Loucy (cell line): ENCODE results near the gene ALKBH6.

ENCODE experiments used
- EZH2phosphoT487 ChIP-seq: fragments of 200-600 bp; IDR thresholded peaks from 2 replicates; pipeline ENCODE4 v1.6.1; 2018; ENCODE audit warnings: antibody characterized with exemption, mild to moderate bottlenecking, moderate library complexity, borderline replicate concordance
- TF ChIP-seq, protein P1 (sequence below): fragments of 200-600 bp; sonication (generic); conservative IDR thresholded peaks from 2 replicates; pipeline ENCODE4 v1.5.1; 2014; ENCODE audit warnings: mild to moderate bottlenecking, antibody characterized with exemption, low read length

DNA sequence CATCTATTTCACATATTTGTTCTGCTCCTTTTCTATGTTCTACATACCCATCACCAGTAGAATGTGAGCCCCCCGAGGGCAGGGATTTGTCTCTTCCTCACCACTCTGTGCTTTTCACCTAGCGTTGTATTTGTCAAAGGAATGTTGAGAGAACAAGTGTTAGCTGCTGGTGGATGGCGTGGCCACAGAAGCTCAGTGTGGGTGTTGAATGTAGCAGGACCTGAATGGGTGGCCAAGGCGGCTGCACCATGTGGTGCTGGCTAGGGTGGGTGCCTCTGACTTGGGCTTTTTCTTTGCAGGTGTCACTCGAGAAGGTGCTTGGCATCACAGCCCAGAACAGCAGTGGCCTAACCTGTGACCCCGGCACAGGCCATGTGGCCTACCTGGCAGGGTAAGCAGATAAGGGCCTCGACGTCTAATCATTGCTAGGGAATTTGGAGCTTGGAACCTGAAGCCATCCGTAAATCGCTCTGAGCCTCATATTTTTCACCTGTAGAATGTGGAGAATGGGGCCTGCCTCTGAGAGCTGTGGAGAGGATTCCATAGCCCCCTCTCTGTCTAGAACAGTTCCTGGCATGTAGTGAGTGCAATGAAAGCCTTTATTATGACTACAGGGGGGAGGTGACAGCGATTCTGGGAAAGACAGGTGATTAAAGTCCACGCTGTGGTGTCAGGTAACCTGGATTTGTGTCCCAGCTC, 44.6 kb upstream of the ALKBH6 start:
- TF ChIP-seq, protein P1, sequence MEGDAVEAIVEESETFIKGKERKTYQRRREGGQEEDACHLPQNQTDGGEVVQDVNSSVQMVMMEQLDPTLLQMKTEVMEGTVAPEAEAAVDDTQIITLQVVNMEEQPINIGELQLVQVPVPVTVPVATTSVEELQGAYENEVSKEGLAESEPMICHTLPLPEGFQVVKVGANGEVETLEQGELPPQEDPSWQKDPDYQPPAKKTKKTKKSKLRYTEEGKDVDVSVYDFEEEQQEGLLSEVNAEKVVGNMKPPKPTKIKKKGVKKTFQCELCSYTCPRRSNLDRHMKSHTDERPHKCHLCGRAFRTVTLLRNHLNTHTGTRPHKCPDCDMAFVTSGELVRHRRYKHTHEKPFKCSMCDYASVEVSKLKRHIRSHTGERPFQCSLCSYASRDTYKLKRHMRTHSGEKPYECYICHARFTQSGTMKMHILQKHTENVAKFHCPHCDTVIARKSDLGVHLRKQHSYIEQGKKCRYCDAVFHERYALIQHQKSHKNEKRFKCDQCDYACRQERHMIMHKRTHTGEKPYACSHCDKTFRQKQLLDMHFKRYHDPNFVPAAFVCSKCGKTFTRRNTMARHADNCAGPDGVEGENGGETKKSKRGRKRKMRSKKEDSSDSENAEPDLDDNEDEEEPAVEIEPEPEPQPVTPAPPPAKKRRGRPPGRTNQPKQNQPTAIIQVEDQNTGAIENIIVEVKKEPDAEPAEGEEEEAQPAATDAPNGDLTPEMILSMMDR, result no peak
- TF ChIP-seq EZH2phosphoT487, result no peak
